ENCODE data around the gene KPNA6. TPM values are rescaled to one million over a fixed set of nuclear protein-coding genes. Genes with fewer than 3 reads are reported as not detected.

Gene KPNA6
- total and polyA plus RNA-seq, 2 donors (not counting 3 experiments of a cell fraction or from before 2014, with no cell fraction given), result 22.1 to 85.6 TPM

- intact Hi-C loops (cut with micrococcal nuclease) (no loop called here), dilution Hi-C loops (cut with MboI; ENCODE audit: extremely low pct_ligation_motif_present, low sequenced_read_pairs) (no loop called here)
- Histone ChIP-seq H3K4me2 (ENCODE audit: insufficient read depth, low read length) (no peak overlapping the region), H3K9me1 (replicated peaks; ENCODE audit: control insufficient read depth, extremely low read depth, insufficient read depth, low read length) (no peaks in the 10 kb centered on the region), H3K9ac (replicated peaks; ENCODE audit: extremely low read depth, insufficient read depth, low read length) (no peak overlapping the region), H3K4me1 (ENCODE audit: control insufficient read depth, extremely low read depth, insufficient read depth, low read length) (no peaks in the 10 kb centered on the region), H3K36me3 (ENCODE audit: control insufficient read depth in 2 of 2, extremely low read depth in 1 of 2, insufficient read depth in 2 of 2, low read length in 2 of 2) (peaks cover 39 to 75% of the 10 kb centered on the region in 2 experiments), H3K9me3 (replicated peaks; ENCODE audit: control insufficient read depth, insufficient read depth, low read length) (no peaks in the 10 kb centered on the region), H3K79me2 (ENCODE audit: control insufficient read depth, insufficient read depth, low read length) (peaks cover 5% of the 10 kb centered on the region), H2AFZ (ENCODE audit: low read depth, low read length) (no peak overlapping the region), H3K4me3 (replicated peaks in 1 of 3; ENCODE audit: insufficient read depth in 1 of 3, low read depth in 1 of 3, low read length in 3 of 3) (no peak overlapping the region), H4K20me1 (replicated peaks; ENCODE audit: control insufficient read depth, extremely low read depth, insufficient read depth, low read length) (no peaks in the 10 kb centered on the region), H3K27ac (ENCODE audit: insufficient read depth, low read depth, low read length) (no peak overlapping the region), H3K27me3 (ENCODE audit: control insufficient read depth in 2 of 2, insufficient read depth in 2 of 2, low read length in 2 of 2) (no peaks in the 10 kb centered on the region)
- ChIA-PET POLR2A (interaction anchor here (0.6 kb wide), 1 partner anchor 9 kb away, joined by 3 read pairs; no protein-coding TSS in a partner anchor), CTCF (no interaction called here)
- FAIRE-seq (no peak), DNase-seq (ENCODE audit: low read depth, low spot score) (no peak)
- no peak for TF ChIP-seq EZH2 (IDR thresholded peaks at IDR 0.05; ENCODE audit: borderline replicate concordance, low read depth, low read length, severe bottlenecking)
- TF ChIP-seq MYC (IDR thresholded peaks at IDR 0.05; ENCODE audit: low read depth, low read length), result no peak
- TF ChIP-seq JUN (IDR thresholded peaks at IDR 0.05; ENCODE audit: borderline replicate concordance, insufficient read depth, insufficient read length, low read depth), result no peak
- TF ChIP-seq GATA2 (IDR thresholded peaks at IDR 0.05; ENCODE audit: insufficient read depth, insufficient read length, low read depth, low read length), result no peak
- TF ChIP-seq POLR2A (IDR thresholded peaks at IDR 0.05; ENCODE audit: low read depth, low read length), result no peak
- TF ChIP-seq POLR2AphosphoS5 (IDR thresholded peaks at IDR 0.05; ENCODE audit: insufficient read depth, low read depth, low read length), result no peak
- TF ChIP-seq MAX (IDR thresholded peaks at IDR 0.05; ENCODE audit: insufficient read depth, insufficient read length), result no peak
- no peak for TF ChIP-seq CTCF (IDR thresholded peaks at IDR 0.05; ENCODE audit: extremely low read depth in 1 of 2, insufficient read depth in 1 of 2, low read depth in 1 of 2, low read length in 2 of 2)
- no peak for TF ChIP-seq FOS (IDR thresholded peaks at IDR 0.05; ENCODE audit: borderline replicate concordance, insufficient read depth, low read length)
- no TSS peak for BruUV-seq (replicated peaks)
Observed at GRCh38 chr1:32192220-32192948, 84.5 kb downstream of the KPNA6 start.

Measured in endothelial cell of umbilical vein (primary cell).